Activated T-cell treated with anti-CD3 and anti-CD28 coated beads, Interleukin-2, amount 50 U/mL, for 24 hours (primary cell): Measurements from ENCODE around the gene C2orf69.

Experiments
- DNase-seq: peaks from one replicate; pipeline ENCODE4 v3.0.0-alpha.2; 2020
- H3K27ac Mint-ChIP-seq: 2 replicates; pipeline ENCODE4 v1.8.0; 2020; ENCODE audit warnings: mild to moderate bottlenecking, mixed read lengths
- H3K27me3 Mint-ChIP-seq: 2 replicates; pipeline ENCODE4 v1.8.0; 2020; ENCODE audit warnings: mixed read lengths
- H3K36me3 Mint-ChIP-seq: 2 replicates; pipeline ENCODE4 v1.8.0; 2020; ENCODE audit warnings: low read depth, mixed read lengths
- H3K4me1 Mint-ChIP-seq: 2 replicates; pipeline ENCODE4 v1.8.0; 2020; ENCODE audit warnings: low read depth, mixed read lengths
- H3K4me3 Mint-ChIP-seq: 2 replicates; pipeline ENCODE4 v1.8.0; 2020; ENCODE audit warnings: mild to moderate bottlenecking, moderate library complexity, mixed read lengths
- H3K9me3 Mint-ChIP-seq: 2 replicates; pipeline ENCODE4 v1.8.0; 2020; ENCODE audit warnings: mixed read lengths

Gene C2orf69

DNA sequence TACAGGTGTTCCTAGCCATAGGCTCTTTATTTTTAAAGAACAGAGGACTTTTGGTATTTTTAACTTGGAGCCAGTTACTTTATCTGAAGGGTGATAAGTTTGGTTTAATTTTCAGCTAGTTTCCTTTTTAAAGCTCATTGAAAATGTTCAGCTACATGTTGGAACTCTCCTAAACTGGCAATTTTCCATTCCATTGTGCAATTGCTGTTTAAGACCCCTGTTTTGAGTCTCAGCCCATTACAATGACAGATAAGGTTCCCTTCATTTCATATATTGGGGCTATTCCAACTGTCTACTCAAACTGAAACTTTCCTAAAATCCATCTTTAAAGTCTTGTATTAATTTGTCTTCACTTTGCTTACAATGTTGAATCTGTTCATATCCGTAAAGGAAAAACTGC, 55.9 kb downstream of the C2orf69 start:
- H3K27ac Mint-ChIP-seq, result no peak overlapping the region
- no peak overlapping the region for H3K4me3 Mint-ChIP-seq
- H3K27me3 Mint-ChIP-seq, result no peaks in the 10 kb centered on the region
- no peak for DNase-seq
- H3K36me3 Mint-ChIP-seq, result peaks cover 79% of the 10 kb centered on the region
- peaks cover 7% of the 10 kb centered on the region for H3K4me1 Mint-ChIP-seq
- H3K9me3 Mint-ChIP-seq, result no peaks in the 10 kb centered on the region

DNA sequence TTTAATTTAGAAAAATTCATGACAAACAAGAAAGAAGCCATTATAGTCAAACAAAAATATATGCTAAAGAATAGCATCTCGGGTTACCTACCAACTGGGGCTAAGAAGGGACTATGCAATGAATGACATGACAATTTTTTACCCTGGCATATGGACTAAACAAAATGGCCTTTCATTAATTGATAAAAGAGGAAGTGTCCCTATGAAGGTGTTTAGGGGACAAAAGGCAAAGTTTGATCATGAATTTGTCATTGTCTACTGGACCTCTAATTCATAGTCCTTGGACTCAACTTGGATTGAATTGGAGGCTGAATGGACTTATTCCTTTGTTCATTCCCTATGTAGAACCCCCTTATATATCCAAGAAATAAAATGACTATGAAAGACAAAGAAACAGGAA, 57.0 kb downstream of the C2orf69 start:
- H3K9me3 Mint-ChIP-seq, result no peaks in the 10 kb centered on the region
- H3K4me1 Mint-ChIP-seq, result no peaks in the 10 kb centered on the region
- no peak overlapping the region for H3K27ac Mint-ChIP-seq
- H3K36me3 Mint-ChIP-seq, result peaks cover 79% of the 10 kb centered on the region
- DNase-seq, result no peak
- H3K27me3 Mint-ChIP-seq, result no peaks in the 10 kb centered on the region
- no peak overlapping the region for H3K4me3 Mint-ChIP-seq

DNA sequence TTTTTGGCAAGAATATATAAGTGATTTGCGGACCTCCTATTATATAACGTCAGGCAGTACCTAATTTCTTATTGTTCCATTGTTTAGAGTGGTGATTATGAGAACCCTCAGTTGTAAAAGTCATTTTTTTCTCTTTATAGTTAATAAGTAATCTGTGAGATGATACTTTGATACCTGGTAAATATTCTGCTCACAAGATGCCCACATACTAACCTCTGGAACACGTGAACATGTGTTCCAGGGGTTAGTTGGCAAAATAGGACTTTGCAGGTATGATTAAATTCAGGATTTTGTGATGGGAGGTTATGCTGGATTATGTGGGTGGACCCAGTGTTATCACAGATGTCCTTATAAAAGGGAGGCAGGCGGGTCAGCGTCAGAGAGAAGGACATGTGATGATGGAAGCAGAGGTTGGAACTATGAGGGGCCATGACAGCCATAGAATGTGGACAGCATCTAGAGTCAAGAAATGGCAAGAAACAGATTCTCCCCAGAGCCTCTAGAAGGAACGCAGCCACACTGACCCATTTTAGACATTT, 61.1 kb downstream of the C2orf69 start:
- H3K36me3 Mint-ChIP-seq, result peaks cover 54% of the 10 kb centered on the region
- no peak overlapping the region for H3K4me3 Mint-ChIP-seq
- no peaks in the 10 kb centered on the region for H3K9me3 Mint-ChIP-seq
- no peak overlapping the region for H3K27ac Mint-ChIP-seq
- no peak for DNase-seq
- peaks cover under 1% of the 10 kb centered on the region for H3K4me1 Mint-ChIP-seq
- no peaks in the 10 kb centered on the region for H3K27me3 Mint-ChIP-seq

DNA sequence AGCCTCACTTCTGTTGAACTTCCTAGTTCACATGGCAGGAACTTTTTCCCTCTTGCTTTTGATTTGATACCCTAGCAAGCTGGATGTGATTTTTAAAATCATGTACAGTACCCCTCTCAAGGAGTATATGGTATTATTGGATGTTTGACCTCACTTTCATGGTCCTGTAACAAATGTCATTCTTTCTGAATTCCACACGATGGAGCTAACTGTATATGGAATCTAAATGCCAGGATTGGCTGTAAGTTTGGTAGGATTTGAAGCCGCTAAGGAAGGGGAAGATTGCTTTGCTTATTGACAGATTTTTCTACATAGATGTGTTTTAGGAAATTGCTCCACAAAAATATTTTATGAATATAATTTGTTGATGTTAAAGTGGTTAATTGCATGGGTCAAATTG, 62.6 kb downstream of the C2orf69 start:
- Mint-ChIP-seq H3K9me3 (no peaks in the 10 kb centered on the region), H3K4me1 (peaks cover 14% of the 10 kb centered on the region), H3K36me3 (peaks cover 39% of the 10 kb centered on the region), H3K27ac (no peak overlapping the region), H3K27me3 (no peaks in the 10 kb centered on the region), H3K4me3 (no peak overlapping the region)
- no peak for DNase-seq

DNA sequence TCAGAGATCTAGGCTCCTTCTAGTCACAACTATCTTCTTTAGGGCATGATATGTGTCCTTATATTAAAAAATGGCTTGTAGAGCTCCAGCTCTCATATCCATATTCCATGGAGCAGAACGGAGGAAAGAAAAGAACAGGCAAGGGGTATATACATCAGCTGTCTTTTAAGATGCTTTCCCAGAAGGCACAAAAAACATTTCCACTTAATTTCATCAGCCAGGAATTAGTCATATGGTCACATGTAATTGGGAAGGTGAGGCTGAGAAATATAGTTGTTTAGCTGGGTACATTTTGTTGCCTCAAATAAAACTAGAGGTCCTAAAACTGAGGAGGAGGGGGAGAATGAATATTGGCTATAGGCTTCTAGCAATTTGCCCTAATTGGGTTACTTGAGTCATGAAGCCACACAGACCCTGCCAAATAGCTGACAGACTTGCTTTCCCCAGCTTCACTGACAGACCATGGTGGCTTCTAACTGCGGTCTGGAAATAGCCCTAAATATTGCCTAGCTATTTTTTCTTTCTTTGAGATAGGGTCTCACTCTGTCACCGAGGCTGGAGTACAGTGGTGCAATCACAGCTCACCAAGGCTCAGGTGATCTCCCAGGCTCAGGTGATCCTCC, 64.3 kb downstream of the C2orf69 start:
- H3K27me3 Mint-ChIP-seq, result no peaks in the 10 kb centered on the region
- peaks cover 29% of the 10 kb centered on the region for H3K36me3 Mint-ChIP-seq
- H3K4me3 Mint-ChIP-seq, result no peak overlapping the region
- no peak for DNase-seq
- H3K4me1 Mint-ChIP-seq, result peaks cover 23% of the 10 kb centered on the region
- H3K27ac Mint-ChIP-seq, result no peak overlapping the region
- H3K9me3 Mint-ChIP-seq, result no peaks in the 10 kb centered on the region
